NCI-H1092 treated with DMSO at 0.1 percent for 48 hours (cell line): ENCODE results near the gene SPTLC2.
A peak's percentile ranks its signal among the peaks of the same experiment; 100 is the strongest.
"Not testable (repeated sequence)": the region's sequence is repeated elsewhere in the genome, so short reads cannot be mapped to it uniquely, and the experiment has no call there.

Source experiments
- DNase-seq: peaks from one replicate; lab custom pipeline; 2025; lab: John Stamatoyannopoulos, UW

SPTLC2 gene

GRCh38 chr14:77616454-77617229 lies at the start of gene SPTLC2:
Gene SPTLC2 (minus strand): TSS chr14:77616637. CDS start chr14:77616579, 58 bp downstream.
- peak; percentile 99 for DNase-seq

GRCh38 chr14:77663293-77663692 lies 46.9 kb upstream of the SPTLC2 start:
- no peak for DNase-seq

GRCh38 chr14:77661562-77661961 lies 45.1 kb upstream of the SPTLC2 start:
- DNase-seq: not testable (repeated sequence)

GRCh38 chr14:77660754-77661153 lies 44.3 kb upstream of the SPTLC2 start:
- DNase-seq: peak; percentile 82

GRCh38 chr14:77659831-77660230 lies 43.4 kb upstream of the SPTLC2 start:
- DNase-seq: no peak

GRCh38 chr14:77657280-77657679 lies 40.8 kb upstream of the SPTLC2 start:
- no peak for DNase-seq

- peak; percentile 23 for DNase-seq
Observed at GRCh38 chr14:77654001-77654441, 37.6 kb upstream of the SPTLC2 start.

- DNase-seq: no peak
Observed at GRCh38 chr14:77649326-77649725, 32.9 kb upstream of the SPTLC2 start.

GRCh38 chr14:77648520-77649200 lies 32.2 kb upstream of the SPTLC2 start:
- DNase-seq: no peak

- DNase-seq: no peak
Observed at GRCh38 chr14:77647853-77648252, 31.4 kb upstream of the SPTLC2 start.

GRCh38 chr14:77646907-77647306 lies 30.5 kb upstream of the SPTLC2 start:
- no peak for DNase-seq

- DNase-seq: no peak
Observed at GRCh38 chr14:77645520-77646230, 29.2 kb upstream of the SPTLC2 start.

- no peak for DNase-seq
Observed at GRCh38 chr14:77642407-77642806, 26.0 kb upstream of the SPTLC2 start.

GRCh38 chr14:77641534-77642341 lies 25.3 kb upstream of the SPTLC2 start:
- no peak for DNase-seq

- no peak for DNase-seq
Observed at GRCh38 chr14:77640756-77641533, 24.5 kb upstream of the SPTLC2 start.

- DNase-seq: no peak
Observed at GRCh38 chr14:77638771-77639171, 22.3 kb upstream of the SPTLC2 start.

- DNase-seq: not testable (repeated sequence)
Observed at GRCh38 chr14:77635869-77636268, 19.4 kb upstream of the SPTLC2 start.

GRCh38 chr14:77635466-77635865 lies 19.0 kb upstream of the SPTLC2 start:
- not testable (repeated sequence) for DNase-seq

- DNase-seq: no peak
Observed at GRCh38 chr14:77630111-77630510, 13.7 kb upstream of the SPTLC2 start.

- DNase-seq: no peak
Observed at GRCh38 chr14:77625360-77625759, 8.9 kb upstream of the SPTLC2 start.

- DNase-seq: no peak
Observed at GRCh38 chr14:77623201-77623600, 6.8 kb upstream of the SPTLC2 start.
